PFSK-1 (cell line): ENCODE data around the gene LEO1.

Experiments
- POLR2AphosphoS5 ChIP-seq: IDR thresholded peaks from 2 replicates; pipeline ENCODE4 v1.6.1; 2012; ENCODE audit warnings: low read depth, mild to moderate bottlenecking, control low read depth, low read length, moderate library complexity
- SIN3A ChIP-seq: IDR thresholded peaks from 2 replicates; pipeline ENCODE4 v1.6.1; 2012; ENCODE audit warnings: mild to moderate bottlenecking, low read length, moderate library complexity, borderline replicate concordance; ENCODE audit not compliant: insufficient read depth
- TF ChIP-seq, protein P1 (sequence below), 2 experiments: IDR thresholded peaks; 2 replicates each; pipeline versions ENCODE4 v1.6.1 to v1.8.0; 2011 to 2012; ENCODE audit warnings: low read depth in 2 of 2, low read length in 2 of 2, control low read depth in 1 of 2, inconsistent platforms in 1 of 2, mild to moderate bottlenecking in 1 of 2, moderate library complexity in 1 of 2; ENCODE audit not compliant: insufficient read depth in 1 of 2

DNA sequence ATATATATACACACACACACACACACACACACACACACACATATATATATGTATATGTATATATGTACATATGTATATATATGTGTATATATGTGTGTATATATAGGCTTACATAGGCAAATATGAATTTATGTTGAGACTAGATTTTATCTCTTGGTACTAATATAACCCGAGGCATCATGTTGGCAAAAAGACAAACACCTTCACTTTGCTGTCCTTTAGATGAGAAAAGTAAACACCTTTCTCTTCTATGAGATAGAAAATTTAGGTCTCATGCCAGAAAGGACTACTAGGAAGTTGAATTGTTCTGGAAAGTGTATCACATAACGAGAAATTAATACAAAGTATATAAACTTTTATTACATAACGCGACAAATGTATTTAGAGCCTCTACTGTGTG, 19.6 kb upstream of the LEO1 start:
- TF ChIP-seq POLR2AphosphoS5 (no peak), SIN3A (no peak)
- TF ChIP-seq, protein P1, sequence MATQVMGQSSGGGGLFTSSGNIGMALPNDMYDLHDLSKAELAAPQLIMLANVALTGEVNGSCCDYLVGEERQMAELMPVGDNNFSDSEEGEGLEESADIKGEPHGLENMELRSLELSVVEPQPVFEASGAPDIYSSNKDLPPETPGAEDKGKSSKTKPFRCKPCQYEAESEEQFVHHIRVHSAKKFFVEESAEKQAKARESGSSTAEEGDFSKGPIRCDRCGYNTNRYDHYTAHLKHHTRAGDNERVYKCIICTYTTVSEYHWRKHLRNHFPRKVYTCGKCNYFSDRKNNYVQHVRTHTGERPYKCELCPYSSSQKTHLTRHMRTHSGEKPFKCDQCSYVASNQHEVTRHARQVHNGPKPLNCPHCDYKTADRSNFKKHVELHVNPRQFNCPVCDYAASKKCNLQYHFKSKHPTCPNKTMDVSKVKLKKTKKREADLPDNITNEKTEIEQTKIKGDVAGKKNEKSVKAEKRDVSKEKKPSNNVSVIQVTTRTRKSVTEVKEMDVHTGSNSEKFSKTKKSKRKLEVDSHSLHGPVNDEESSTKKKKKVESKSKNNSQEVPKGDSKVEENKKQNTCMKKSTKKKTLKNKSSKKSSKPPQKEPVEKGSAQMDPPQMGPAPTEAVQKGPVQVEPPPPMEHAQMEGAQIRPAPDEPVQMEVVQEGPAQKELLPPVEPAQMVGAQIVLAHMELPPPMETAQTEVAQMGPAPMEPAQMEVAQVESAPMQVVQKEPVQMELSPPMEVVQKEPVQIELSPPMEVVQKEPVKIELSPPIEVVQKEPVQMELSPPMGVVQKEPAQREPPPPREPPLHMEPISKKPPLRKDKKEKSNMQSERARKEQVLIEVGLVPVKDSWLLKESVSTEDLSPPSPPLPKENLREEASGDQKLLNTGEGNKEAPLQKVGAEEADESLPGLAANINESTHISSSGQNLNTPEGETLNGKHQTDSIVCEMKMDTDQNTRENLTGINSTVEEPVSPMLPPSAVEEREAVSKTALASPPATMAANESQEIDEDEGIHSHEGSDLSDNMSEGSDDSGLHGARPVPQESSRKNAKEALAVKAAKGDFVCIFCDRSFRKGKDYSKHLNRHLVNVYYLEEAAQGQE (IDR thresholded peaks at IDR 0.05; ENCODE audit: insufficient read depth in 1 of 2, low read depth in 2 of 2, low read length in 2 of 2): no peak
